ENCODE data around the gene ARSH.

The ARSH gene

GRCh38 chrX:3017492-3017891 lies 11.1 kb downstream of the ARSH start:
- intact Hi-C loops (cut with DNase I; ENCODE audit: low total_unique reads): no loop called here
- no peak for TF ChIP-seq CTCF (IDR thresholded peaks at IDR 0.05)
- Histone ChIP-seq H3K4me1 (no peaks in the 10 kb centered on the region), H3K36me3 (no peaks in the 10 kb centered on the region), H3K4me3 (no peak overlapping the region), H3K9me3 (peaks cover 0 to 7% (median 0%) of the 10 kb centered on the region in 3 donors), H3K27me3 (no peaks in the 10 kb centered on the region), H3K27ac (no peak overlapping the region)
- no peak for DNase-seq

GRCh38 chrX:3024176-3024575 lies 17.8 kb downstream of the ARSH start:
- H3K36me3 ChIP-seq: no peaks in the 10 kb centered on the region
- H3K4me3 ChIP-seq: no peak overlapping the region
- DNase-seq: no peak
- no peaks in the 10 kb centered on the region for H3K9me3 ChIP-seq
- H3K4me1 ChIP-seq: no peaks in the 10 kb centered on the region
- TF ChIP-seq CTCF (IDR thresholded peaks at IDR 0.05): no peak
- intact Hi-C loops (cut with DNase I; ENCODE audit: low total_unique reads): no loop called here
- no peak overlapping the region for H3K27ac ChIP-seq
- no peaks in the 10 kb centered on the region for H3K27me3 ChIP-seq

- no peak overlapping the region for H3K27ac ChIP-seq
- H3K9me3 ChIP-seq: no peaks in the 10 kb centered on the region
- no peaks in the 10 kb centered on the region for H3K36me3 ChIP-seq
- intact Hi-C loops (cut with DNase I; ENCODE audit: low total_unique reads): no loop called here
- H3K4me1 ChIP-seq: no peaks in the 10 kb centered on the region
- no peak for DNase-seq
- H3K27me3 ChIP-seq: no peaks in the 10 kb centered on the region
- H3K4me3 ChIP-seq: no peak overlapping the region
- TF ChIP-seq CTCF (IDR thresholded peaks at IDR 0.05): no peak
Measured at GRCh38 chrX:3026074-3026815, 19.9 kb downstream of the ARSH start.

GRCh38 chrX:3029129-3029528 lies 22.8 kb downstream of the ARSH start:
- Histone ChIP-seq H3K4me3 (no peak overlapping the region), H3K9me3 (no peaks in the 10 kb centered on the region), H3K27ac (no peak overlapping the region), H3K4me1 (no peaks in the 10 kb centered on the region), H3K27me3 (no peaks in the 10 kb centered on the region), H3K36me3 (no peaks in the 10 kb centered on the region)
- TF ChIP-seq CTCF (IDR thresholded peaks at IDR 0.05): no peak
- intact Hi-C loops (cut with DNase I; ENCODE audit: low total_unique reads): no loop called here
- no peak for DNase-seq

- no peak for DNase-seq
Measured at GRCh38 chrX:3037218-3037617, 30.9 kb downstream of the ARSH start.

More at GRCh38 chrX:3037218-3037617, 30.9 kb downstream of the ARSH start:
- intact Hi-C loops (cut with DNase I; ENCODE audit: low total_unique reads): no loop called here
- no peak overlapping the region for H3K4me3 ChIP-seq
- TF ChIP-seq CTCF (IDR thresholded peaks at IDR 0.05): no peak
- no peaks in the 10 kb centered on the region for H3K36me3 ChIP-seq
- no peak overlapping the region for H3K27ac ChIP-seq
- no peaks in the 10 kb centered on the region for H3K4me1 ChIP-seq
- H3K9me3 ChIP-seq: no peaks in the 10 kb centered on the region
- no peaks in the 10 kb centered on the region for H3K27me3 ChIP-seq
